GM12872 (cell line): ENCODE data around the gene IVL.

ENCODE experiments used
- CTCF ChIP-seq: IDR thresholded peaks from 3 replicates; pipeline ENCODE4 v1.5.1; 2011; ENCODE audit warnings: low read depth, mild to moderate bottlenecking, low read length, moderate library complexity; ENCODE audit not compliant: insufficient read depth

The IVL gene

DNA sequence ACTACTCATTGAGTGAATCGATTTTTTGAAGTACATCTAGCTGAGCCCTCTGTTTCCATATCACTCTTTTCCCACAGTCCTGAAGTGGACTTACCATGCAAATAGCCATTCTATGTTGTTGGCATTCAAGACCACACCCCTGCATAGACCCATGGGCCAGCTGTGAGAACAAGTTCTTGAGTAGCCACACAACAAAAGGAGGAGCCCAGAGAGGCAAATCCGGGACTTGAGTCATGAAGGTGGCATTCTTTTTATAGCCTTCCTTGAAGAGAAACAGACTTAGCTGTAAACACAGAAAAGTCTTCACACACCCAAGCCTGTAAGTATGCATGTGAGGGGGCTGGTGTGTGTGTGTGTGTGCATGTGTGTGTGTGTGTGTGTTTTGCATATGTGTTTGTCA is 24.9 kb downstream of the IVL start:
- no peak for TF ChIP-seq CTCF

DNA sequence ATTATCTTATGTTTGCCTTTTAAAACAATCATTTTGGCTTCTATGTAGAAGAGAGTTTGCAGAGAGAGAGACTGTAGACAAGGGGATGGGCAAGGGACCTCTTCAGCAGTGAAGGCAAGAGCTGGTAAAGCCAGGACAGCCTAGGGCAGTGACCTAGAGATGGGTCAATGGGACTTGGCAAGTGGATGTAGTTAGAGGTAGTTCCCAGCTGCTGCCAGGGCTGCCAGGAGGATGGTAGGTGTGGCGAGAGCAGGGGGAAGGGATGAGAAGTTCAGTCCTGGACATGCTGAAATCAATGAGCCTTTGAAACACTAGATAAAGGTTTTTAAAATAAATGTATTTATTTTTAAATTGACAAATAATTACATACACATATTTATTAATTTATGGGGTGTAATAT is 32.3 kb downstream of the IVL start:
- TF ChIP-seq CTCF = no peak

DNA sequence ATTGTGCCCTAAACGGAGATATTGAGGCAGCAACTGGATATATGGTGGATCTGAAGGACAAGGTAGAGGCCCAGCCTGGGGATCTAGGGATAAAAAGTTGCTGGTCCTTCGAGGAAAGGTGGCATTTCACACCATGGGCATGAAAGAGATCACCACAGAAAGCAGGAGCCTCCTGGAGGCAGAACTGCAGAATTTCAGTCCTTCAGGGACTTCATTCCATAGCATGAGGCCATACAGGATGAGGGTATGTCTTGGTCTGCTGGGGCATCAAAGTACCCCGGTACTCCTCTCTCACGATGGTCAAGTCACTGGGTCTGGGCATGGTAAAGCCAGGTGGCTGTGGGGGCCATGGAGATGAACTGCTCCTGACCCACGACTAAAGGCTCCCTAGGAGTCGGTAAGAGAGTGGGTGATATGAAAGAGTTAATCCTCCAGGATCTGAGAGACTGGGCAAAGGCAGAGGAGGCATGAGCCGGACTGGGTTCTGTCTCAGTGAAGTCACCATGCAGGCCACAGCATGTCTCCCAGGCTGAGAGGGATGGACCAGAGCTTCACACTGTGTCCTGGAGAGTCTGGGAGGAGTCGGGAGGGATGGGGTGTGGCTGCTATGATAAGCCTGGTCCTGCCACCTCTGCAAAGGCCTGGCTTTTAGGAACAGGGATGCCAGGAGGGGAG is 32.8 kb downstream of the IVL start:
- TF ChIP-seq CTCF = 0 out of 3 replicates have a peak, but pooled peaks have one; percentile 5

GRCh38 chr1:152942161-152942560 is 33.8 kb downstream of the IVL start:
- no peak for TF ChIP-seq CTCF

GRCh38 chr1:152946248-152946647 is 37.9 kb downstream of the IVL start:
- no peak for TF ChIP-seq CTCF

DNA sequence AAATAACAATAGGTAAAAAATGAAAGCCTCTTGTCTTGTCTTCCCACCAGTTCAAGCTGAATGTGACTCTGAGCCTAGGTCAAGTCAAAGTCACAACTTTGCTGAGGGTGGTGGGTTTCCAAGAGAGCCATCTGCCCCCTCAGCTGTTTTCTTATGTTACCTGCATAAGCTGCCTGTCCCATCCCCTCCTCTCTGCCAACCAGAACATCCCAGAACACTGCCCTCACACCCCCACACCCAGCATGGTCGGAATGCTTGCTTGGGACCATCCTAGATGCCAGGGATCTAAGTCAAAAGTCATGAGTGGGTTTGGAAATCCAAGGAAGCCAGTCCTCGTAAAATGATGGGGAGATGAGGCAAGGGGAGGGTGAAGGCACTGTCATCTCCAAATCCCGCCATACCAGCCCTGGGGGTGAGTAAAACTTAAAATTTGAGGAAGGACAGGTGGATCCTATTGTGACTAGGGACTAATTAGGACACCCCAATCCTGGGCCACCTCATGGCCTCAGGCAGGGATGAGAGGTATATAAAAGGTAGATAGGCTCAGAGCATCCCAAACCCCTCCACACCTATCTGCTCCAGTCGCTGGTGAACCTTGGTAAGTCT is 38.4 kb downstream of the IVL start, which contains the start of gene SPRR5:
SPRR5 (plus strand) TSS at position 556 of the 606 bp plus-strand sequence. CDS start 1,349 bp downstream, outside the sequence.
- no peak for TF ChIP-seq CTCF

GRCh38 chr1:152951711-152952110 is 43.4 kb downstream of the IVL start:
- TF ChIP-seq CTCF = no peak
